ENCODE data around the gene SMC1B. TPM values are rescaled to one million over a fixed set of nuclear protein-coding genes. Genes with fewer than 3 reads are reported as not detected.

SMC1B gene
- polyA plus RNA-seq, 1 donor from 2014 or later = not detected

- no peaks in the 10 kb centered on the region for H3K27me3 ChIP-seq (ENCODE audit: insufficient read depth, low read depth, low read length)
- no peaks in the 10 kb centered on the region for H3K9me3 ChIP-seq (ENCODE audit: low read length)
- H4K20me1 ChIP-seq (ENCODE audit: insufficient read depth) = no peaks in the 10 kb centered on the region
- H3K9ac ChIP-seq (ENCODE audit: low read length) = no peak overlapping the region
- no peak overlapping the region for H3K27ac ChIP-seq (ENCODE audit: low read length)
- H3K9me2 ChIP-seq (ENCODE audit: insufficient read depth, low read length) = no peaks in the 10 kb centered on the region
- H2AFZ ChIP-seq (ENCODE audit: low read depth, low read length) = no peak overlapping the region
- no peak overlapping the region for H3K4me3 ChIP-seq (ENCODE audit: low read length)
- H3F3A ChIP-seq (ENCODE audit: insufficient read depth, low read length, poor library complexity, severe bottlenecking) = no peaks in the 10 kb centered on the region
- TF ChIP-seq RAD21 (conservative IDR thresholded peaks at IDR 0.05) = no peak
- no peak for TF ChIP-seq EP300 (conservative IDR thresholded peaks at IDR 0.05; ENCODE audit: poor library complexity, severe bottlenecking)
- TF ChIP-seq CTCF (IDR thresholded peaks at IDR 0.05; ENCODE audit: poor library complexity, severe bottlenecking) = no peak
- H3K4me2 ChIP-seq (ENCODE audit: low read length) = no peak overlapping the region
- no peaks in the 10 kb centered on the region for H3K79me2 ChIP-seq (replicated peaks; ENCODE audit: insufficient read depth, low read length)
- no peaks in the 10 kb centered on the region for H3K36me3 ChIP-seq (ENCODE audit: insufficient read depth, low read length)
Observed at GRCh38 chr22:45397806-45398205, 15.6 kb downstream of the SMC1B start.

DNA sequence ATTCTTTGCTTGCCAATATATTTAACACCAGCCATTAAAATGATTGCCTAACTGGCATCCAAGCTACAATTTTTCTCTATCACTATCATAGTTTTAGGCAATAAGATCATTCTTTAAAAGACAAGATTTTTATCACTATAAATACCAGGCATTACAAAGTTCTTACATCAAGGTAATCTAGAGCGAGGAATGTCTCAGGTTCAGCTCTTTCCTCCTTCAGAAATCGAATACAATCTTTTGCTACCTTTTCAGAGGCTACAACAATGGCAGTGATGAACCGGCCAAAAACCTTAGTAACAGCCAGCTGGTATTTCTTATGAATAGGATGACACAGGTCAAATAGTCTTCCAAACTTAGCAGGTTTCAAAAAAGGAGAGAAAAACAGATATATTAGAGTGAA, 23.9 kb downstream of the SMC1B start:
- Histone ChIP-seq H3K27ac (ENCODE audit: low read length) (no peak overlapping the region), H2AFZ (ENCODE audit: low read depth, low read length) (no peak overlapping the region), H3F3A (ENCODE audit: insufficient read depth, low read length, poor library complexity, severe bottlenecking) (no peaks in the 10 kb centered on the region), H3K4me3 (ENCODE audit: low read length) (no peak overlapping the region), H3K36me3 (ENCODE audit: insufficient read depth, low read length) (no peaks in the 10 kb centered on the region), H3K79me2 (replicated peaks; ENCODE audit: insufficient read depth, low read length) (no peaks in the 10 kb centered on the region), H4K20me1 (ENCODE audit: insufficient read depth) (no peaks in the 10 kb centered on the region), H3K9me2 (ENCODE audit: insufficient read depth, low read length) (no peaks in the 10 kb centered on the region), H3K4me2 (ENCODE audit: low read length) (no peak overlapping the region), H3K27me3 (ENCODE audit: insufficient read depth, low read depth, low read length) (no peaks in the 10 kb centered on the region), H3K9me3 (ENCODE audit: low read length) (no peaks in the 10 kb centered on the region), H3K9ac (ENCODE audit: low read length) (no peak overlapping the region)
- TF ChIP-seq EZH2 (IDR thresholded peaks at IDR 0.05; ENCODE audit: borderline replicate concordance, insufficient read depth, low read length, poor library complexity, severe bottlenecking) = no peak
- no peak for TF ChIP-seq RAD21 (conservative IDR thresholded peaks at IDR 0.05)
- TF ChIP-seq TAF1 (IDR thresholded peaks at IDR 0.05; ENCODE audit: low read depth) = no peak
- TF ChIP-seq MXI1 (conservative IDR thresholded peaks at IDR 0.05; ENCODE audit: poor library complexity, severe bottlenecking) = no peak
- TF ChIP-seq CTCF (IDR thresholded peaks at IDR 0.05; ENCODE audit: poor library complexity, severe bottlenecking) = no peak
- TF ChIP-seq REST (IDR thresholded peaks at IDR 0.05; ENCODE audit: borderline replicate concordance) = no peak
- no peak for TF ChIP-seq EP300 (conservative IDR thresholded peaks at IDR 0.05; ENCODE audit: poor library complexity, severe bottlenecking)
- no peak for TF ChIP-seq SMC3 (conservative IDR thresholded peaks at IDR 0.05; ENCODE audit: poor library complexity)
- no peak for TF ChIP-seq POLR2AphosphoS5 (IDR thresholded peaks at IDR 0.05)
